AG20443 (cell line): ENCODE results near the gene TRAF3IP1.

Experiments used
- DNase-seq: peaks from one replicate; pipeline ENCODE4 v3.0.0; 2012; ENCODE audit warnings: low spot score, mixed read lengths

Gene TRAF3IP1

GRCh38 chr2:238409341-238410199, 89.3 kb downstream of the TRAF3IP1 start:
- DNase-seq = no peak

GRCh38 chr2:238412067-238412767, 91.9 kb downstream of the TRAF3IP1 start:
- no peak for DNase-seq

GRCh38 chr2:238413368-238413767, 93.0 kb downstream of the TRAF3IP1 start:
- no peak for DNase-seq

GRCh38 chr2:238415036-238415764, 94.9 kb downstream of the TRAF3IP1 start:
- DNase-seq = no peak

GRCh38 chr2:238415893-238416292, 95.6 kb downstream of the TRAF3IP1 start:
- DNase-seq = no peak

GRCh38 chr2:238418196-238418998, 98.1 kb downstream of the TRAF3IP1 start:
- DNase-seq = no peak

GRCh38 chr2:238418999-238419546, 98.8 kb downstream of the TRAF3IP1 start:
- DNase-seq = no peak

- DNase-seq = no peak
Observed at GRCh38 chr2:238420442-238420841, 100.1 kb downstream of the TRAF3IP1 start.

- DNase-seq = no peak
Observed at GRCh38 chr2:238420878-238421694, 100.8 kb downstream of the TRAF3IP1 start.

GRCh38 chr2:238421695-238422035, 101.3 kb downstream of the TRAF3IP1 start:
- DNase-seq = no peak

GRCh38 chr2:238422285-238422684, 102.0 kb downstream of the TRAF3IP1 start:
- DNase-seq = no peak

- no peak for DNase-seq
Observed at GRCh38 chr2:238422940-238423339, 102.6 kb downstream of the TRAF3IP1 start.

GRCh38 chr2:238423561-238424312, 103.4 kb downstream of the TRAF3IP1 start:
- DNase-seq = peak; percentile 54

- DNase-seq = peak; percentile 57
Observed at GRCh38 chr2:238424313-238424700, 104.0 kb downstream of the TRAF3IP1 start.

GRCh38 chr2:238425505-238425978, 105.2 kb downstream of the TRAF3IP1 start:
- no peak for DNase-seq

- DNase-seq = peak; percentile 60
Observed at GRCh38 chr2:238425979-238426567, 105.8 kb downstream of the TRAF3IP1 start.

GRCh38 chr2:238426568-238427434, 106.5 kb downstream of the TRAF3IP1 start, which contains the start of gene ASB1:
Gene ASB1 (plus strand): TSS chr2:238426927. CDS start chr2:238427071, 144 bp downstream.
- DNase-seq = peak; percentile 94
